Stimulated activated CD8-positive, alpha-beta memory T cell treated with anti-CD3 and anti-CD28 coated beads, Interleukin-4, amount 100 ng/mL, for 1 hour (primary cell): ENCODE measurements around the gene GPR149.
A peak's percentile ranks its signal among the peaks of the same experiment; 100 is the strongest.

ENCODE experiments used
- DNase-seq, 2 donors: peaks; one replicate each; pipeline ENCODE4 v3.0.0-alpha.2; 2020; ENCODE audit warnings: low read depth in 2 of 2, low spot score in 1 of 2

Gene GPR149

GRCh38 chr3:154345422-154346122, 84.4 kb downstream of the GPR149 start:
- no peak for DNase-seq

- no peak for DNase-seq
These were observed 91.4 kb downstream of the GPR149 start for GRCh38 chr3:154338570-154338969.

GRCh38 chr3:154338008-154338407, 92.0 kb downstream of the GPR149 start:
- no peak for DNase-seq

GRCh38 chr3:154334973-154335420, 95.0 kb downstream of the GPR149 start:
- DNase-seq, result no peak

GRCh38 chr3:154327871-154328270, 102.1 kb downstream of the GPR149 start:
- no peak for DNase-seq

- DNase-seq, result no peak
These were observed 105.1 kb downstream of the GPR149 start for GRCh38 chr3:154324919-154325318.

GRCh38 chr3:154323891-154324738, 105.9 kb downstream of the GPR149 start, which contains the start of gene DHX36:
Gene DHX36 (minus strand): TSS chr3:154324487. CDS start chr3:154324416, 71 bp downstream.
- peak; percentile 81 to 85 for DNase-seq

- no peak for DNase-seq
These were observed 112.8 kb downstream of the GPR149 start for GRCh38 chr3:154316974-154317767.

- no peak for DNase-seq
These were observed 115.8 kb downstream of the GPR149 start for GRCh38 chr3:154314152-154314551.

- no peak for DNase-seq
These were observed 119.2 kb downstream of the GPR149 start for GRCh38 chr3:154310840-154311239.

GRCh38 chr3:154307363-154307762, 122.6 kb downstream of the GPR149 start:
- DNase-seq, result no peak

GRCh38 chr3:154304936-154305335, 125.1 kb downstream of the GPR149 start:
- DNase-seq, result no peak

GRCh38 chr3:154304116-154304786, 125.7 kb downstream of the GPR149 start:
- no peak for DNase-seq

GRCh38 chr3:154301561-154301960, 128.4 kb downstream of the GPR149 start:
- no peak for DNase-seq

- DNase-seq, result no peak
These were observed 136.0 kb downstream of the GPR149 start for GRCh38 chr3:154294016-154294415.

GRCh38 chr3:154290187-154290586, 139.8 kb downstream of the GPR149 start:
- no peak for DNase-seq
